AG04449 (cell line): ENCODE results near the gene SELENON.

Source experiments
- CTCF ChIA-PET: fragments of 350-600 bp; formaldehyde crosslinking; extraction: SDS; loops from one replicate; lab custom pipeline; 2021; ENCODE audit warnings: antibody characterized with exemption; lab: Yijun Ruan, JAX
- POLR2A ChIA-PET: fragments of 400-600, 350-600 bp; formaldehyde crosslinking; extraction: SDS; loops from one replicate; lab custom pipeline; 2020; ENCODE audit warnings: antibody characterized with exemption, inconsistent platforms; lab: Yijun Ruan, JAX
- DNase-seq: peaks from one replicate; pipeline ENCODE4 v3.0.0-alpha.2; 2010; ENCODE audit warnings: low read depth, low spot score
- H3K4me3 ChIP-seq: 2 replicates; pipeline ENCODE4 v1.5.1; 2011; ENCODE audit warnings: low read depth, mild to moderate bottlenecking, control low read depth, low read length
- TF ChIP-seq, protein P1 (sequence below): IDR thresholded peaks from one replicate; pipeline ENCODE4 v1.5.1; 2011; ENCODE audit warnings: mild to moderate bottlenecking, moderate library complexity, low read length, control low read depth, inconsistent platforms; ENCODE audit not compliant: insufficient read depth; ENCODE audit errors: missing control alignments

SELENON gene

DNA sequence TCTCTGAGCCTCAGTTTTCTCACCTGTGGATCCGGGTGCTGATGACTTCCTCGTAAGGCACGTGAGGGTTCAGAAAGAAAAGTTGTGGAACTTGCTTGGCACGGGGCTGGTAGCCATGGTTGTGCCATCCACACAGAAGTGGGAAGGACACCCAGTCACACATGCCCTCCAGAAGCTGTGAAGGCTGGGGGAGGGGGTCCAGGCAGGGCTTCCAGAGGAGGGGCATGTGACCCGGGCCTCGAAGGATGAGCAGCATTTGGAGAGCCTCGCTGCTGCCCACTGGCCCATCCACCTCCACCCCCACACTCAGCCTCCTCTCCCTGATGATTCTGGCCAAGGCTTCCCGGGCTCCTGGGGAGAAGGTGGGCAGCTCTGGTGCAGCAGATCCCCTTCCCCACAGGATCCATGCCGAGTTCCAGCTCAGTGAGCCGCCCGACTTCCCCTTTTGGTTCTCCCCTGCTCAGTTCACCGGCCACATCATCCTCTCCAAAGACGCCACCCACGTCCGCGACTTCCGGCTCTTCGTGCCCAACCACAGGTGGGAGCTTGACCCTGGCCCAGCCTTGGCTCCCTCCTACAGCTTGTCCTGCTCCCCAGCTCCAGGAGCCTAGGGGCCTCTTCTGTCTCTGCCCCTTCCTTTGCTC, 9.4 kb downstream of the SELENON start:
- no peak for DNase-seq
- H3K4me3 ChIP-seq, result no peak overlapping the region
- CTCF ChIA-PET, result interaction anchor here (0.7 to 24.7 kb wide), 12 partner anchors 9 to 570 kb away, joined by 3 to 468 read pairs (median 4); partner anchors contain the start of genes MAN1C1, MTFR1L and SELENON
- POLR2A ChIA-PET, result interaction anchor here (1.2 to 1.6 kb wide), 2 partner anchors 10 kb away, joined by 4 to 9 read pairs; partner anchors contain the start of genes MTFR1L and SELENON
- TF ChIP-seq, protein P1, sequence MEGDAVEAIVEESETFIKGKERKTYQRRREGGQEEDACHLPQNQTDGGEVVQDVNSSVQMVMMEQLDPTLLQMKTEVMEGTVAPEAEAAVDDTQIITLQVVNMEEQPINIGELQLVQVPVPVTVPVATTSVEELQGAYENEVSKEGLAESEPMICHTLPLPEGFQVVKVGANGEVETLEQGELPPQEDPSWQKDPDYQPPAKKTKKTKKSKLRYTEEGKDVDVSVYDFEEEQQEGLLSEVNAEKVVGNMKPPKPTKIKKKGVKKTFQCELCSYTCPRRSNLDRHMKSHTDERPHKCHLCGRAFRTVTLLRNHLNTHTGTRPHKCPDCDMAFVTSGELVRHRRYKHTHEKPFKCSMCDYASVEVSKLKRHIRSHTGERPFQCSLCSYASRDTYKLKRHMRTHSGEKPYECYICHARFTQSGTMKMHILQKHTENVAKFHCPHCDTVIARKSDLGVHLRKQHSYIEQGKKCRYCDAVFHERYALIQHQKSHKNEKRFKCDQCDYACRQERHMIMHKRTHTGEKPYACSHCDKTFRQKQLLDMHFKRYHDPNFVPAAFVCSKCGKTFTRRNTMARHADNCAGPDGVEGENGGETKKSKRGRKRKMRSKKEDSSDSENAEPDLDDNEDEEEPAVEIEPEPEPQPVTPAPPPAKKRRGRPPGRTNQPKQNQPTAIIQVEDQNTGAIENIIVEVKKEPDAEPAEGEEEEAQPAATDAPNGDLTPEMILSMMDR, result no peak

DNA sequence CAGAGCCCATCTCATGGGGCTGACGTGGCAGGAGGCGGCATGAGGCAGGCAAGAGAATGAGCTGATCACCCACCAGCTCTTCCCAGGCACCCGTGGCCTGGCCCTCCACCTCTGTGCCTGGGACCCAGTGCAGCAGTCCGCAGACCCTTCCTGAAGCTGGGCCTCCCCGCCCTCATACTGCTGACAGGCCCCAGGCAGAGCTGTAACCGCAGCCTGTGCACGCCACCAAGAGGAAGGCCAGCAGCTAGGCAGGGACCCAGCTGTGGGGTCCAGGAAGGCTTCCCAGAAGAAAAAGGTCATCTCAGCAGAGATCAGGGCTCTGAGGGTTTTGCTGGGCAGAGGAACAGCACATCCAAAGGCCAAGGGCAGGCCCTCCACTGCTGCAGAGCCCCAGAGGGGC, 9.9 kb downstream of the SELENON start:
- POLR2A ChIA-PET, result interaction anchor here (1.2 to 1.6 kb wide), 2 partner anchors 10 kb away, joined by 4 to 9 read pairs; partner anchors contain the start of genes MTFR1L and SELENON
- TF ChIP-seq, protein P1, result no peak
- no peak for DNase-seq
- no peak overlapping the region for H3K4me3 ChIP-seq
- CTCF ChIA-PET, result interaction anchor here (0.7 to 24.7 kb wide), 12 partner anchors 9 to 570 kb away, joined by 3 to 468 read pairs (median 4); partner anchors contain the start of genes MAN1C1, MTFR1L and SELENON

DNA sequence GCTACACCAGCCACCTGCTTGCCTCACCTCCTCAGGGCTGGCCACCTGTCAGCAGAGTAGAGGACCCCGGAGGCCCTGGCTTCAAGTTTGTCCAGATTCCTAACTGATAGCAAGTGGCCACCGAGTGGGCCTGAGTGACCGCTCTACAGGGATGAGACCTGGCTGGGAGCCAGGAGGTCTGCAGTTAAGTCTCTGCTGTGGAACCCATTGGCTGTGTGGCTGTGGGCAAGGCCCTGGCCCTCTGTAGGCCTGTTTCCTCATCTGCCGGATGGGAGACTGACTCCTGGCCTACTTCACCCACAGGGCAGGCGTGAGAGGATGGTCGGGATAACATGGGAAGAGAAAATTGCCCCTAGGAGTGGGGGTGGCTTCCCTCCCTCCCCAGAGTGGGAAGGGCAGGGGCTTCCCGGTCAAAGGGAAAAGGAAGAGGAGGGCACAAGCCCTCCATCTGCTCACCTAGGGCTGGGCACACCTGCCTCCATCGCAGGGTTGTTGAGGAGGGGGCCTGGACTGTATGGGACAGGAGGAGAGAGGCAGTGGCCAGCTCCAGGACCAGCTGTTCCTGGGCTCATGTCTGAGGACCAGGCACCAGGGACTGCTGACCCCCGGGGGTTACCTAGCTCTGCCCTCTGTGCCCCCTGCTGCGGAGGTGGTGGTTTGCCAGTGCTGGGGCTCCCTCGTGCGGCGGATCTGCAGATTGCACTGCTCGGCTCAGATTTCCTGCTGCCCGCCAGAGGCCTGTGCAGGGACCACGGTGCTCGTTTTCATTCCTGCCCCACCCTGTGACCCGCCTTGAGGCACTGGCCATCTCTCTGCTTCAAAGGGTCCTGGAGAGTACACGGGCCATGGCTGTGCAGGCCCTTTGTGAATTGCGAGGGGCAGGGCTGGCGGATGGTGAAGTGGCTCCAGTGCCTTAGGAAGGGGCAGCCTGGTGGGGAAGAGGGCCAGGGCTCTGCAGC, 10.6 kb downstream of the SELENON start:
- ChIA-PET POLR2A (interaction anchor here (1.2 to 1.6 kb wide), 2 partner anchors 9 to 11 kb away, joined by 4 to 9 read pairs; partner anchors contain the start of genes MTFR1L and SELENON), CTCF (interaction anchor here (0.6 to 24.7 kb wide), 20 partner anchors 9 to 571 kb away, joined by 3 to 468 read pairs (median 4); partner anchors contain the start of genes MAN1C1, MTFR1L and SELENON)
- no peak for DNase-seq
- no peak overlapping the region for H3K4me3 ChIP-seq
- TF ChIP-seq, protein P1, result peak; percentile 95

DNA sequence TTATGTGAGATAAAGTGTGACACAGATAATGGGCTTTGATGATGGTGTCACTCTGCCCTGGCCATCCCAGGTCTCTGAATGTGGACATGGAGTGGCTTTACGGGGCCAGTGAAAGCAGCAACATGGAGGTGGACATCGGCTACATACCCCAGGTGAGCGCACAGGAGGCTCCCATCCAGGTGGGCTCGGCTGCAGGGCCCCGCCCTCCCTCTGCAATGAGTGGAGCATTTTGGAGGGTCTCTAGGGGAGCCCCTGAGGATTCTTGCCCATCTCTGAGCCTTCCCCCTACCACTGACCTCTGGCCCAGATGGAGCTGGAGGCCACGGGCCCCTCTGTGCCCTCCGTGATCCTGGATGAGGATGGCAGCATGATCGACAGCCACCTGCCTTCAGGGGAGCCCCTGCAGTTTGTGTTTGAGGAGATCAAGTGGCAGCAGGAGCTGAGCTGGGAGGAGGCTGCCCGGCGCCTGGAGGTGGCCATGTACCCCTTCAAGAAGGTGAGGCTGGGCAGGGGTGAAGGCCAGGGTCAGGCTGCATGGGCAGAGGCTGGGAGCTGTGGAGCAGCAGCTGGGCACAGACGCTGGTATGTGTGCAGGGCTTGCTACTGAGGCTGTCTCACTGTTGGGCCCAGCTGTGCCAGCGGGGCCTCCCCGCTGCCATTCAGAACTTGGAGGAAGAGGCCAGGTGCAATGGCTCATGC, 11.5 kb downstream of the SELENON start:
- H3K4me3 ChIP-seq, result no peak overlapping the region
- TF ChIP-seq, protein P1, result no peak
- CTCF ChIA-PET, result interaction anchor here (0.6 to 24.7 kb wide), 19 partner anchors 8 to 572 kb away, joined by 3 to 468 read pairs (median 3); partner anchors contain the start of genes MAN1C1, MTFR1L and SELENON
- POLR2A ChIA-PET, result no interaction called here
- DNase-seq, result no peak

DNA sequence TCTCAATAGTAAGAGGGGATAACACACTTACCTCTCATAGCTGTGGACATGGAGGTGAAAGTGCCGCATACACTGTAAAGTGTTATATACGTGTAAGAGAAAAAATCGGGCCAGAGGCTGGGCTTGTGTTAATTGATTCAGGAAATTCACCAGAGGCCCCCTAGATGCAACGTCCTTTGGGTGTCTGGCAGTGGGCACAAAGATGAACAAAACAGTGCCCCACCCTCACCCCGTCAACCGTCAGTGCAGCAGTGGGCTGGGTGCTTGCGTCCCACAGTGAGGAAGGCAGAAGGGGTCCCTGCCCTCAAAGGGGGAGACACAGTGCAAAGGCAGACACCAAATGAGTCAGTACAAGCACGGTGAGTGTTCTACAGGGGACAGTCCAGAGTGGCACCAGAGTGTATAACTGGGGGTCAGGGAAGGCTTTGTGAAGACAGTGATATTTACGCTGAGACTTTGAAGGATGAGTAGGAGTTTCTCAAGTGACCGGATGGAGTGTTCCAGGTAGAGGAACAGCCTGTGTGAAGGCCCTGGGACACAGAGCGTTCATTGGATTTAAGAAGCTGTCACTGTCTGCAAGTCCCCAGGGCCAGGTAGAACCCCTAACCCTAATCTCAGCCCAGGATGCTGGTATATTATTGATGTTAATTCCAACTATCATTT, 13.2 kb downstream of the SELENON start:
- POLR2A ChIA-PET, result no interaction called here
- TF ChIP-seq, protein P1, result no peak
- no peak for DNase-seq
- CTCF ChIA-PET, result interaction anchor here (7.1 to 24.7 kb wide), 2 partner anchors 13 to 201 kb away, joined by 77 to 468 read pairs; partner anchors contain the start of genes MAN1C1 and SELENON
- no peak overlapping the region for H3K4me3 ChIP-seq
